Measurements from ENCODE around the gene DEGS2. TPM values are rescaled to one million over a fixed set of nuclear protein-coding genes. Genes with fewer than 3 reads are reported as not detected.
"Not testable (repeated sequence)": the region's sequence is repeated elsewhere in the genome, so short reads cannot be mapped to it uniquely, and the experiment has no call there.

DEGS2 gene
- total RNA-seq (under 1 TPM; 0.81 to 0.99 TPM), polyA plus RNA-seq (1 to 10 TPM in 1 of 2 donors, under 1 TPM in 1; 0.10 to 3.0 TPM)
- long read RNA-seq, donor 1, full-length matches to known transcripts, result 2 of 3 reads
- long read RNA-seq, donor 1, partial matches to known transcripts, result 0 of 3 reads
- long read RNA-seq, donor 1, other reads (novel, unspliced or antisense), result 1 of 3 reads
- long read RNA-seq, donor 2, result 0 reads

GRCh38 chr14:100159094-100159864 lies at the start of gene DEGS2:
DEGS2 (minus strand) TSS chr14:100159645; CDS start chr14:100159587, 58 bp downstream.
- no peak within 1 kb of the TSS for H3K4me3 ChIP-seq (ENCODE audit: low read length in 2 of 2)
- no peaks in the 10 kb centered on the region for H3K27me3 ChIP-seq (ENCODE audit: control insufficient read depth in 1 of 2, insufficient read depth in 2 of 2, low read length in 1 of 2)
- no peaks in the 10 kb centered on the region for H3K36me3 ChIP-seq (ENCODE audit: control insufficient read depth in 1 of 2, insufficient read depth in 2 of 2, low read length in 1 of 2)
- H3K27ac ChIP-seq (ENCODE audit: low read depth in 1 of 2, low read length in 2 of 2), result no peak within 1 kb of the TSS
- H3K9me3 ChIP-seq (ENCODE audit: control insufficient read depth, low read length), result peaks cover 6% of the 10 kb centered on the region
- no peak for DNase-seq
- no peaks in the 10 kb centered on the region for H3K4me1 ChIP-seq (ENCODE audit: control insufficient read depth in 1 of 2, insufficient read depth in 2 of 2, low read length in 2 of 2)
- intact Hi-C loops (cut with DNase I), result no loop called here
- no peak for ATAC-seq (ENCODE audit: low FRiP score)
- WGBS, 2 donors, result 1% methylated on average over 71 to 94 of the region's 94 CpGs

- H3K27me3 ChIP-seq (ENCODE audit: control insufficient read depth in 1 of 2, insufficient read depth in 2 of 2, low read length in 1 of 2); H3K4me1 ChIP-seq (ENCODE audit: control insufficient read depth in 1 of 2, insufficient read depth in 2 of 2, low read length in 2 of 2); H3K4me3 ChIP-seq (ENCODE audit: low read length in 2 of 2); H3K36me3 ChIP-seq (ENCODE audit: control insufficient read depth in 1 of 2, insufficient read depth in 2 of 2, low read length in 1 of 2); ATAC-seq (ENCODE audit: low FRiP score); DNase-seq; intact Hi-C loops (cut with DNase I); H3K27ac ChIP-seq (ENCODE audit: low read depth in 1 of 2, low read length in 2 of 2); H3K9me3 ChIP-seq (ENCODE audit: control insufficient read depth, low read length): not testable (repeated sequence)
- WGBS, 2 donors, result 97% methylated on average over 29 to 33 of the region's 33 CpGs
Measured at GRCh38 chr14:100208136-100208535, 48.7 kb upstream of the DEGS2 start.

GRCh38 chr14:100207588-100207987 lies 48.1 kb upstream of the DEGS2 start:
- H3K27ac ChIP-seq (ENCODE audit: low read depth in 1 of 2, low read length in 2 of 2); H3K36me3 ChIP-seq (ENCODE audit: control insufficient read depth in 1 of 2, insufficient read depth in 2 of 2, low read length in 1 of 2); ATAC-seq (ENCODE audit: low FRiP score); H3K27me3 ChIP-seq (ENCODE audit: control insufficient read depth in 1 of 2, insufficient read depth in 2 of 2, low read length in 1 of 2); intact Hi-C loops (cut with DNase I); DNase-seq; H3K4me1 ChIP-seq (ENCODE audit: control insufficient read depth in 1 of 2, insufficient read depth in 2 of 2, low read length in 2 of 2); H3K9me3 ChIP-seq (ENCODE audit: control insufficient read depth, low read length); H3K4me3 ChIP-seq (ENCODE audit: low read length in 2 of 2): not testable (repeated sequence)
- WGBS, 2 donors, result 93% methylated on average over 10 of the region's 10 CpGs

GRCh38 chr14:100204835-100205167 lies 45.4 kb upstream of the DEGS2 start:
- intact Hi-C loops (cut with DNase I); ATAC-seq (ENCODE audit: low FRiP score): not testable (repeated sequence)

GRCh38 chr14:100203962-100204834 lies 44.8 kb upstream of the DEGS2 start:
- H3K36me3 ChIP-seq (ENCODE audit: control insufficient read depth in 1 of 2, insufficient read depth in 2 of 2, low read length in 1 of 2), result no peaks in the 10 kb centered on the region
- H3K4me3 ChIP-seq (ENCODE audit: low read length in 2 of 2), result no peak overlapping the region
- 69 to 76% methylated on average over 4 of the region's 4 CpGs for WGBS, 2 donors
- intact Hi-C loops (cut with DNase I), result no loop called here
- ATAC-seq (ENCODE audit: low FRiP score), result no peak
- no peaks in the 10 kb centered on the region for H3K4me1 ChIP-seq (ENCODE audit: control insufficient read depth in 1 of 2, insufficient read depth in 2 of 2, low read length in 2 of 2)
- H3K27me3 ChIP-seq (ENCODE audit: control insufficient read depth in 1 of 2, insufficient read depth in 2 of 2, low read length in 1 of 2), result no peaks in the 10 kb centered on the region
- DNase-seq, result no peak
- no peak overlapping the region for H3K27ac ChIP-seq (ENCODE audit: low read depth in 1 of 2, low read length in 2 of 2)
- H3K9me3 ChIP-seq (ENCODE audit: control insufficient read depth, low read length), result no peaks in the 10 kb centered on the region

More at GRCh38 chr14:100204835-100205167, 45.4 kb upstream of the DEGS2 start:
- not testable (repeated sequence) for H3K4me3 ChIP-seq (ENCODE audit: low read length in 2 of 2); H3K27ac ChIP-seq (ENCODE audit: low read depth in 1 of 2, low read length in 2 of 2); H3K27me3 ChIP-seq (ENCODE audit: control insufficient read depth in 1 of 2, insufficient read depth in 2 of 2, low read length in 1 of 2); H3K36me3 ChIP-seq (ENCODE audit: control insufficient read depth in 1 of 2, insufficient read depth in 2 of 2, low read length in 1 of 2); DNase-seq; H3K9me3 ChIP-seq (ENCODE audit: control insufficient read depth, low read length); H3K4me1 ChIP-seq (ENCODE audit: control insufficient read depth in 1 of 2, insufficient read depth in 2 of 2, low read length in 2 of 2)
- 96% methylated on average over 7 of the region's 7 CpGs for WGBS, 2 donors

GRCh38 chr14:100203146-100203545 lies 43.7 kb upstream of the DEGS2 start:
- H3K4me3 ChIP-seq (ENCODE audit: low read length in 2 of 2), result no peak overlapping the region
- no peak overlapping the region for H3K27ac ChIP-seq (ENCODE audit: low read depth in 1 of 2, low read length in 2 of 2)
- H3K36me3 ChIP-seq (ENCODE audit: control insufficient read depth in 1 of 2, insufficient read depth in 2 of 2, low read length in 1 of 2), result no peaks in the 10 kb centered on the region
- WGBS, 2 donors, result 85 to 90% methylated on average over 4 of the region's 4 CpGs
- no peaks in the 10 kb centered on the region for H3K27me3 ChIP-seq (ENCODE audit: control insufficient read depth in 1 of 2, insufficient read depth in 2 of 2, low read length in 1 of 2)
- no peak for ATAC-seq (ENCODE audit: low FRiP score)
- DNase-seq, result no peak
- no peaks in the 10 kb centered on the region for H3K4me1 ChIP-seq (ENCODE audit: control insufficient read depth in 1 of 2, insufficient read depth in 2 of 2, low read length in 2 of 2)
- intact Hi-C loops (cut with DNase I), result no loop called here
- no peaks in the 10 kb centered on the region for H3K9me3 ChIP-seq (ENCODE audit: control insufficient read depth, low read length)

- 52 to 55% methylated on average over 4 of the region's 4 CpGs for WGBS, 2 donors
- H3K27me3 ChIP-seq (ENCODE audit: control insufficient read depth in 1 of 2, insufficient read depth in 2 of 2, low read length in 1 of 2), result no peaks in the 10 kb centered on the region
- no peak for ATAC-seq (ENCODE audit: low FRiP score)
- no peaks in the 10 kb centered on the region for H3K9me3 ChIP-seq (ENCODE audit: control insufficient read depth, low read length)
- no peak overlapping the region for H3K27ac ChIP-seq (ENCODE audit: low read depth in 1 of 2, low read length in 2 of 2)
- intact Hi-C loops (cut with DNase I), result no loop called here
- H3K36me3 ChIP-seq (ENCODE audit: control insufficient read depth in 1 of 2, insufficient read depth in 2 of 2, low read length in 1 of 2), result no peaks in the 10 kb centered on the region
- H3K4me3 ChIP-seq (ENCODE audit: low read length in 2 of 2), result no peak overlapping the region
- no peak for DNase-seq
- H3K4me1 ChIP-seq (ENCODE audit: control insufficient read depth in 1 of 2, insufficient read depth in 2 of 2, low read length in 2 of 2), result no peaks in the 10 kb centered on the region
Measured at GRCh38 chr14:100202712-100203111, 43.3 kb upstream of the DEGS2 start.

GRCh38 chr14:100201701-100202100 lies 42.3 kb upstream of the DEGS2 start:
- Histone ChIP-seq H3K27me3 (ENCODE audit: control insufficient read depth in 1 of 2, insufficient read depth in 2 of 2, low read length in 1 of 2) (no peaks in the 10 kb centered on the region), H3K9me3 (ENCODE audit: control insufficient read depth, low read length) (no peaks in the 10 kb centered on the region), H3K4me1 (ENCODE audit: control insufficient read depth in 1 of 2, insufficient read depth in 2 of 2, low read length in 2 of 2) (no peaks in the 10 kb centered on the region), H3K4me3 (ENCODE audit: low read length in 2 of 2) (no peak overlapping the region), H3K36me3 (ENCODE audit: control insufficient read depth in 1 of 2, insufficient read depth in 2 of 2, low read length in 1 of 2) (no peaks in the 10 kb centered on the region), H3K27ac (ENCODE audit: low read depth in 1 of 2, low read length in 2 of 2) (no peak overlapping the region)
- intact Hi-C loops (cut with DNase I), result no loop called here
- DNase-seq, result no peak
- WGBS, 2 donors, result 77 to 81% methylated on average over 5 of the region's 5 CpGs
- ATAC-seq (ENCODE audit: low FRiP score), result no peak
